GM23338 (cell line): Measurements from ENCODE around the gene DUS2. TPM values are rescaled to one million over a fixed set of nuclear protein-coding genes. Genes with fewer than 3 reads are reported as not detected.

Experiments used
- ATAC-seq: fragments of 200-7000 bp; cut with Tn5 transposase; 3 replicates; pipeline ENCODE4 v1.9.1; 2020
- DNase-seq: peaks from one replicate; pipeline ENCODE4 v3.0.0-alpha.2; 2015; ENCODE audit warnings: low spot score
- H2AFZ ChIP-seq: fragments of 200-600 bp; sonication (generic); 2 replicates; pipeline ENCODE4 v1.8.0; 2016; ENCODE audit warnings: antibody characterized with exemption, mild to moderate bottlenecking, moderate library complexity
- H3F3A ChIP-seq: fragments of 200-600 bp; sonication (generic); replicated peaks from 2 replicates; pipeline ENCODE4 v1.8.0; 2017; ENCODE audit warnings: antibody characterized with exemption, mixed run types, low read depth
- H3K27ac ChIP-seq: fragments of 200-600 bp; sonication (generic); 2 replicates; pipeline ENCODE4 v1.6.1; 2016; ENCODE audit warnings: low read depth
- H3K27me3 ChIP-seq: fragments of 200-600 bp; sonication (generic); 2 replicates; pipeline ENCODE4 v1.8.0; 2016; ENCODE audit warnings: mild to moderate bottlenecking, mixed run types, moderate library complexity; ENCODE audit not compliant: insufficient read depth
- H3K36me3 ChIP-seq: fragments of 200-600 bp; sonication (generic); 2 replicates; pipeline ENCODE4 v1.8.0; 2016; ENCODE audit warnings: mild to moderate bottlenecking; ENCODE audit not compliant: insufficient read depth
- H3K4me1 ChIP-seq: fragments of 200-600 bp; sonication (generic); 2 replicates; pipeline ENCODE4 v1.8.0; 2016; ENCODE audit warnings: mild to moderate bottlenecking, moderate library complexity; ENCODE audit not compliant: insufficient read depth
- H3K4me2 ChIP-seq: fragments of 200-600 bp; sonication (generic); 2 replicates; pipeline ENCODE4 v1.7.1; 2017; ENCODE audit warnings: mixed run types
- H3K4me3 ChIP-seq: fragments of 200-600 bp; sonication (generic); 2 replicates; pipeline ENCODE4 v1.6.1; 2016; ENCODE audit warnings: mixed run types
- H3K79me2 ChIP-seq: fragments of 200-600 bp; sonication (generic); replicated peaks from 2 replicates; pipeline ENCODE4 v1.8.0; 2017; ENCODE audit warnings: mild to moderate bottlenecking; ENCODE audit not compliant: insufficient read depth
- H3K9me2 ChIP-seq: fragments of 200-600 bp; sonication (generic); 2 replicates; pipeline ENCODE4 v1.8.0; 2017; ENCODE audit not compliant: insufficient read depth
- H4K20me1 ChIP-seq: fragments of 200-600 bp; sonication (generic); replicated peaks from 2 replicates; pipeline ENCODE4 v1.8.0; 2017; ENCODE audit warnings: mild to moderate bottlenecking; ENCODE audit not compliant: insufficient read depth
- H3K27ac Mint-ChIP-seq: 2 replicates; pipeline ENCODE4 v1.8.0; 2020; ENCODE audit warnings: inconsistent platforms, mild to moderate bottlenecking, moderate library complexity, mixed read lengths
- H3K27me3 Mint-ChIP-seq: 3 replicates; pipeline ENCODE4 v1.8.0; 2022; ENCODE audit warnings: low read depth, mild to moderate bottlenecking, moderate library complexity, mixed read lengths, inconsistent platforms; ENCODE audit not compliant: insufficient read depth, poor library complexity
- H3K36me3 Mint-ChIP-seq: 3 replicates; pipeline ENCODE4 v1.8.0; 2021; ENCODE audit warnings: low read depth, mild to moderate bottlenecking, inconsistent platforms, moderate library complexity, mixed read lengths
- H3K4me1 Mint-ChIP-seq: 3 replicates; pipeline ENCODE4 v1.8.0; 2020; ENCODE audit warnings: mild to moderate bottlenecking, inconsistent platforms, mixed read lengths
- H3K4me3 Mint-ChIP-seq: 3 replicates; pipeline ENCODE4 v1.8.0; 2021; ENCODE audit warnings: moderate library complexity, mild to moderate bottlenecking, inconsistent platforms, mixed read lengths
- H3K9me3 Mint-ChIP-seq: 3 replicates; pipeline ENCODE4 v1.8.0; 2020; ENCODE audit warnings: moderate library complexity, mild to moderate bottlenecking, inconsistent platforms, mixed read lengths
- CREB1 ChIP-seq: fragments of 250-450 bp; sonication (Bioruptor Pico); IDR thresholded peaks from 2 replicates; pipeline ENCODE4 v1.5.0; 2020; ENCODE audit warnings: low read depth, mild to moderate bottlenecking, moderate library complexity
- CTCF ChIP-seq, 2 experiments: fragments of 200-600 bp in 1 of 2; sonication (generic) in 1 of 2; conservative IDR thresholded peaks; 2 replicates each; pipeline versions ENCODE4 v1.5.1 to v1.6.1; 2016 to 2017; ENCODE audit warnings: antibody characterized with exemption in 2 of 2, low read depth in 2 of 2, mild to moderate bottlenecking in 2 of 2, moderate library complexity in 1 of 2
- EZH2 ChIP-seq: fragments of 200-600 bp; sonication (generic); IDR thresholded peaks from one replicate; pipeline ENCODE4 v1.8.0; 2017; ENCODE audit warnings: antibody characterized with exemption, mild to moderate bottlenecking, low read depth; ENCODE audit not compliant: unreplicated experiment
- EZH2phosphoT487 ChIP-seq: fragments of 200-600 bp; sonication (generic); IDR thresholded peaks from one replicate; pipeline ENCODE4 v1.8.1; 2018; ENCODE audit warnings: antibody characterized with exemption; ENCODE audit not compliant: unreplicated experiment
- JUNB ChIP-seq: IDR thresholded peaks from one replicate; pipeline ENCODE4 v1.6.1; 2016; ENCODE audit warnings: antibody characterized with exemption; ENCODE audit not compliant: unreplicated experiment
- NANOG ChIP-seq: IDR thresholded peaks from 2 replicates; pipeline ENCODE4 v1.6.1; 2016; ENCODE audit warnings: antibody characterized with exemption, borderline replicate concordance
- POLR2AphosphoS5 ChIP-seq: IDR thresholded peaks from 2 replicates; pipeline ENCODE4 v1.6.1; 2016; ENCODE audit warnings: antibody characterized with exemption, low read depth
- STAT1 ChIP-seq: IDR thresholded peaks from one replicate; pipeline ENCODE4 v1.6.1; 2016; ENCODE audit warnings: antibody characterized with exemption; ENCODE audit not compliant: unreplicated experiment
- ZNF114 ChIP-seq: fragments of 250-450 bp; sonication (Bioruptor Pico); IDR thresholded peaks from 2 replicates; pipeline ENCODE4 v1.5.0; 2020; ENCODE audit warnings: mild to moderate bottlenecking, moderate library complexity
- ZNF331 ChIP-seq: fragments of 250-450 bp; sonication (Bioruptor Pico); IDR thresholded peaks from 2 replicates; pipeline ENCODE4 v1.5.0; 2020; ENCODE audit warnings: low read depth, mild to moderate bottlenecking, moderate library complexity
- polyA plus RNA-seq: library from polyadenylated mRNA; unstranded; fragments of >200 nt; fragmentation: Nextera tagmentation; extraction: Ambion mirVana; gene quantifications from 2 replicates; pipeline ENCODE4 v1.2.1, GENCODE V29; 2016
- total RNA-seq: library from RNA; depleted of rRNA; stranded (reverse); fragments of >200 nt; shearing (Covaris generic); gene quantifications from 2 replicates; pipeline ENCODE4 v1.2.3, GENCODE V29; 2014
- TF ChIP-seq, protein P1 (sequence below): IDR thresholded peaks from one replicate; pipeline ENCODE4 v1.6.1; 2018; ENCODE audit warnings: antibody characterized with exemption; ENCODE audit not compliant: unreplicated experiment

Gene DUS2
- total and polyA plus RNA-seq, 2 experiments from 2014 or later = 13.3 to 26.4 TPM

- no peak overlapping the region for H3K4me3 Mint-ChIP-seq
- no peak for DNase-seq
- no peak overlapping the region; the same call in 1 of the 2 replicates for H3K27ac Mint-ChIP-seq
These were observed 56.7 kb downstream of the DUS2 start for GRCh38 chr16:68079626-68080344.

More at GRCh38 chr16:68079626-68080344, 56.7 kb downstream of the DUS2 start:
- H3K4me2 ChIP-seq = no peak overlapping the region
- ATAC-seq = no peak
- Mint-ChIP-seq H3K27me3 (peaks cover 8% of the 10 kb centered on the region), H3K4me1 (peaks cover 10% of the 10 kb centered on the region), H3K9me3 (no peaks in the 10 kb centered on the region), H3K36me3 (peaks cover 16% of the 10 kb centered on the region)
- no peak for TF ChIP-seq POLR2AphosphoS5
- TF ChIP-seq STAT1 = no peak
- no peak for TF ChIP-seq EZH2phosphoT487
- no peak for TF ChIP-seq CTCF (conservative IDR thresholded peaks at IDR 0.05; ENCODE audit: low read depth in 2 of 2)
- TF ChIP-seq, protein P1, sequence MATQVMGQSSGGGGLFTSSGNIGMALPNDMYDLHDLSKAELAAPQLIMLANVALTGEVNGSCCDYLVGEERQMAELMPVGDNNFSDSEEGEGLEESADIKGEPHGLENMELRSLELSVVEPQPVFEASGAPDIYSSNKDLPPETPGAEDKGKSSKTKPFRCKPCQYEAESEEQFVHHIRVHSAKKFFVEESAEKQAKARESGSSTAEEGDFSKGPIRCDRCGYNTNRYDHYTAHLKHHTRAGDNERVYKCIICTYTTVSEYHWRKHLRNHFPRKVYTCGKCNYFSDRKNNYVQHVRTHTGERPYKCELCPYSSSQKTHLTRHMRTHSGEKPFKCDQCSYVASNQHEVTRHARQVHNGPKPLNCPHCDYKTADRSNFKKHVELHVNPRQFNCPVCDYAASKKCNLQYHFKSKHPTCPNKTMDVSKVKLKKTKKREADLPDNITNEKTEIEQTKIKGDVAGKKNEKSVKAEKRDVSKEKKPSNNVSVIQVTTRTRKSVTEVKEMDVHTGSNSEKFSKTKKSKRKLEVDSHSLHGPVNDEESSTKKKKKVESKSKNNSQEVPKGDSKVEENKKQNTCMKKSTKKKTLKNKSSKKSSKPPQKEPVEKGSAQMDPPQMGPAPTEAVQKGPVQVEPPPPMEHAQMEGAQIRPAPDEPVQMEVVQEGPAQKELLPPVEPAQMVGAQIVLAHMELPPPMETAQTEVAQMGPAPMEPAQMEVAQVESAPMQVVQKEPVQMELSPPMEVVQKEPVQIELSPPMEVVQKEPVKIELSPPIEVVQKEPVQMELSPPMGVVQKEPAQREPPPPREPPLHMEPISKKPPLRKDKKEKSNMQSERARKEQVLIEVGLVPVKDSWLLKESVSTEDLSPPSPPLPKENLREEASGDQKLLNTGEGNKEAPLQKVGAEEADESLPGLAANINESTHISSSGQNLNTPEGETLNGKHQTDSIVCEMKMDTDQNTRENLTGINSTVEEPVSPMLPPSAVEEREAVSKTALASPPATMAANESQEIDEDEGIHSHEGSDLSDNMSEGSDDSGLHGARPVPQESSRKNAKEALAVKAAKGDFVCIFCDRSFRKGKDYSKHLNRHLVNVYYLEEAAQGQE = no peak
- no peak for TF ChIP-seq CREB1 (CRISPR knock-in tag)
- no peak for TF ChIP-seq EZH2
- TF ChIP-seq ZNF331 (CRISPR knock-in tag) = no peak
- no peak for TF ChIP-seq ZNF114 (CRISPR knock-in tag)
- no peak for TF ChIP-seq JUNB
- TF ChIP-seq NANOG = no peak
- H3K79me2 ChIP-seq = no peaks in the 10 kb centered on the region
- peaks cover 12% of the 10 kb centered on the region for H3K4me1 ChIP-seq
- no peaks in the 10 kb centered on the region for H3K27me3 ChIP-seq
- H3K9me2 ChIP-seq = no peaks in the 10 kb centered on the region
- H3K36me3 ChIP-seq = 0 out of 2 replicates have a peak, but pooled peaks cover 3% of the 10 kb centered on the region
- H3K4me3 ChIP-seq = no peak overlapping the region
- peaks cover 9% of the 10 kb centered on the region for H3F3A ChIP-seq
- H4K20me1 ChIP-seq = no peaks in the 10 kb centered on the region
- no peak overlapping the region for H3K27ac ChIP-seq
- no peak overlapping the region for H2AFZ ChIP-seq
